ENCODE results near the gene CEP170.

Gene CEP170

GRCh38 chr1:243254927-243255790 lies at the start of gene CEP170:
CEP170 (minus strand) TSS chr1:243255281; CDS start chr1:243225280, 30,001 bp downstream.
- peak; percentile 99 for DNase-seq

- no peak for DNase-seq
Measured at GRCh38 chr1:243301059-243301458, 46.0 kb upstream of the CEP170 start.

- no peak for DNase-seq
Measured at GRCh38 chr1:243299069-243299468, 44.0 kb upstream of the CEP170 start.

GRCh38 chr1:243294723-243295121 lies 39.6 kb upstream of the CEP170 start:
- DNase-seq, result no peak

- DNase-seq, result no peak
Measured at GRCh38 chr1:243293941-243294722, 39.1 kb upstream of the CEP170 start.

- DNase-seq, result no peak
Measured at GRCh38 chr1:243292117-243292516, 37.0 kb upstream of the CEP170 start.

GRCh38 chr1:243291292-243291691 lies 36.2 kb upstream of the CEP170 start:
- no peak for DNase-seq

GRCh38 chr1:243288062-243288461 lies 33.0 kb upstream of the CEP170 start:
- no peak for DNase-seq

GRCh38 chr1:243287652-243288051 lies 32.6 kb upstream of the CEP170 start:
- no peak for DNase-seq

GRCh38 chr1:243287123-243287460 lies 32.0 kb upstream of the CEP170 start:
- DNase-seq, result no peak

- no peak for DNase-seq
Measured at GRCh38 chr1:243286409-243287122, 31.5 kb upstream of the CEP170 start.

GRCh38 chr1:243281672-243282071 lies 26.6 kb upstream of the CEP170 start:
- no peak for DNase-seq

GRCh38 chr1:243280571-243281129 lies 25.6 kb upstream of the CEP170 start:
- DNase-seq, result no peak

GRCh38 chr1:243275316-243275715 lies 20.2 kb upstream of the CEP170 start:
- no peak for DNase-seq

GRCh38 chr1:243273945-243274344 lies 18.9 kb upstream of the CEP170 start:
- DNase-seq, result no peak

- DNase-seq, result no peak
Measured at GRCh38 chr1:243273506-243273905, 18.4 kb upstream of the CEP170 start.

- DNase-seq, result no peak
Measured at GRCh38 chr1:243272401-243272800, 17.3 kb upstream of the CEP170 start.

GRCh38 chr1:243271996-243272395 lies 16.9 kb upstream of the CEP170 start:
- DNase-seq, result no peak

- DNase-seq, result no peak
Measured at GRCh38 chr1:243270097-243270864, 15.2 kb upstream of the CEP170 start.

- DNase-seq, result no peak
Measured at GRCh38 chr1:243269461-243269801, 14.3 kb upstream of the CEP170 start.

- DNase-seq, result no peak
Measured at GRCh38 chr1:243268751-243269460, 13.8 kb upstream of the CEP170 start.

All from DMS79 treated with DMSO at 0.1 percent for 48 hours (cell line).